Natural killer cell treated with Interleukin-12 subunit alpha and Interleukin-12 subunit beta and Interleukin-15 and Interleukin-18, amount 100 ng/mL, for 72 hours (primary cell): Measurements from ENCODE around the gene PCGF1. TPM values are rescaled to one million over a fixed set of nuclear protein-coding genes. Genes with fewer than 3 reads are reported as not detected.
"Not testable (repeated sequence)": the region's sequence is repeated elsewhere in the genome, so short reads cannot be mapped to it uniquely, and the experiment has no call there.

ENCODE experiments used
- ATAC-seq, 2 donors: fragments of 150-1000 bp; cut with Tn5 transposase in 1 of 2; sonication (Bioruptor Pico), chemical (Tn5 transposase) in 1 of 2; 2 replicates each; pipeline ENCODE4 v1.10.0; 2021
- DNase-seq: peaks from one replicate; pipeline ENCODE4 v3.0.0; 2022; ENCODE audit warnings: low spot score
- H3K27ac Mint-ChIP-seq, 2 donors: 1 replicate in 1 of 2; 2 replicates in 1 of 2; pipeline ENCODE4 v1.8.0; 2022; ENCODE audit warnings: mixed read lengths in 2 of 2, mild to moderate bottlenecking in 1 of 2, moderate library complexity in 1 of 2
- H3K27me3 Mint-ChIP-seq, 2 donors: 1 replicate in 1 of 2; 2 replicates in 1 of 2; pipeline ENCODE4 v1.8.0; 2022; ENCODE audit warnings: mixed read lengths in 2 of 2
- H3K36me3 Mint-ChIP-seq: one replicate; pipeline ENCODE4 v1.8.0; 2022; ENCODE audit warnings: mixed read lengths
- H3K4me1 Mint-ChIP-seq, 2 donors: 1 replicate in 1 of 2; 2 replicates in 1 of 2; pipeline ENCODE4 v1.8.0; 2022; ENCODE audit warnings: low read depth in 2 of 2, mixed read lengths in 2 of 2, mild to moderate bottlenecking in 1 of 2
- H3K4me3 Mint-ChIP-seq: one replicate; pipeline ENCODE4 v1.8.0; 2022; ENCODE audit warnings: mixed read lengths
- H3K9me3 Mint-ChIP-seq: 2 replicates; pipeline ENCODE4 v1.8.0; 2022; ENCODE audit warnings: mixed read lengths
- total RNA-seq, 2 donors: library from RNA; stranded (reverse); gene quantifications; one replicate each; pipeline ENCODE4 v1.2.3, GENCODE V29; 2022

Gene PCGF1
- total RNA-seq, 2 donors from 2014 or later = 31.3 to 41.3 TPM

GRCh38 chr2:74495440-74495839 lies 12.1 kb downstream of the PCGF1 start:
- no peak for ATAC-seq
- no peaks in the 10 kb centered on the region for H3K27me3 Mint-ChIP-seq

GRCh38 chr2:74493546-74493945 lies 13.9 kb downstream of the PCGF1 start:
- Mint-ChIP-seq H3K4me1 (peaks cover 13 to 17% of the 10 kb centered on the region in 2 donors), H3K27ac (peak overlapping the region in 1 of 2 donors; percentile 47), H3K4me3 (no peak overlapping the region), H3K9me3 (no peaks in the 10 kb centered on the region), H3K27me3 (no peaks in the 10 kb centered on the region), H3K36me3 (peaks cover 20% of the 10 kb centered on the region)
- DNase-seq (no peak), ATAC-seq (no peak)

More at GRCh38 chr2:74495440-74495839, 12.1 kb downstream of the PCGF1 start:
- H3K36me3 Mint-ChIP-seq = peaks cover 18% of the 10 kb centered on the region
- H3K4me3 Mint-ChIP-seq = no peak overlapping the region
- no peaks in the 10 kb centered on the region for H3K9me3 Mint-ChIP-seq
- H3K27ac Mint-ChIP-seq = no peak overlapping the region
- H3K4me1 Mint-ChIP-seq = peaks cover 13 to 20% of the 10 kb centered on the region in 2 donors
- DNase-seq = no peak

GRCh38 chr2:74491648-74492544 lies 15.6 kb downstream of the PCGF1 start:
- H3K36me3 Mint-ChIP-seq = peaks cover 22% of the 10 kb centered on the region
- ATAC-seq (no peak), DNase-seq (peak; percentile 44)
- no peaks in the 10 kb centered on the region for H3K9me3 Mint-ChIP-seq
- no peak overlapping the region for H3K27ac Mint-ChIP-seq
- H3K4me3 Mint-ChIP-seq = no peak overlapping the region
- no peaks in the 10 kb centered on the region for H3K27me3 Mint-ChIP-seq
- peaks cover 6% of the 10 kb centered on the region in 2 donors for H3K4me1 Mint-ChIP-seq

- Mint-ChIP-seq H3K27ac (no peak overlapping the region), H3K4me3 (no peak overlapping the region), H3K27me3 (no peaks in the 10 kb centered on the region), H3K36me3 (peaks cover 31% of the 10 kb centered on the region), H3K9me3 (no peaks in the 10 kb centered on the region), H3K4me1 (peaks cover 6 to 9% of the 10 kb centered on the region in 2 donors)
- DNase-seq (no peak), ATAC-seq (no peak)
Measured at GRCh38 chr2:74489906-74490305, 17.6 kb downstream of the PCGF1 start.

GRCh38 chr2:74488643-74489481 lies 18.6 kb downstream of the PCGF1 start:
- ATAC-seq (no peak), DNase-seq (peak; percentile 35)
- Mint-ChIP-seq H3K4me3 (no peak overlapping the region), H3K9me3 (no peaks in the 10 kb centered on the region), H3K27ac (no peak overlapping the region), H3K4me1 (peaks cover 6 to 9% of the 10 kb centered on the region in 2 donors), H3K27me3 (no peaks in the 10 kb centered on the region), H3K36me3 (peaks cover 27% of the 10 kb centered on the region)

GRCh38 chr2:74486141-74486540 lies 21.4 kb downstream of the PCGF1 start:
- H3K27ac Mint-ChIP-seq = no peak overlapping the region
- H3K27me3 Mint-ChIP-seq = no peaks in the 10 kb centered on the region
- no peak overlapping the region for H3K4me3 Mint-ChIP-seq
- H3K9me3 Mint-ChIP-seq = no peaks in the 10 kb centered on the region
- DNase-seq = no peak
- H3K4me1 Mint-ChIP-seq = peaks cover 15 to 16% of the 10 kb centered on the region in 2 donors
- peaks cover 20% of the 10 kb centered on the region for H3K36me3 Mint-ChIP-seq
- no peak for ATAC-seq

- H3K27me3 Mint-ChIP-seq, H3K9me3 Mint-ChIP-seq, DNase-seq, ATAC-seq: not testable (repeated sequence)
- Mint-ChIP-seq H3K4me1 (peaks cover 21 to 27% of the 10 kb centered on the region in 2 donors), H3K4me3 (peak overlapping the region; percentile 98), H3K27ac (peak overlapping the region; percentile 90 to 93), H3K36me3 (peaks cover 10% of the 10 kb centered on the region)
Measured at GRCh38 chr2:74483675-74484164, 23.8 kb downstream of the PCGF1 start.

- peak; percentile 95 for DNase-seq
- H3K36me3 Mint-ChIP-seq = peaks cover 10% of the 10 kb centered on the region
- H3K4me3 Mint-ChIP-seq = peak within 1 kb of the TSS; percentile 98
- ATAC-seq = peak; percentile 96 to 97
- peak within 1 kb of the TSS; percentile 90 to 93 for H3K27ac Mint-ChIP-seq
- H3K27me3 Mint-ChIP-seq = no peaks in the 10 kb centered on the region
- H3K4me1 Mint-ChIP-seq = peaks cover 21 to 27% of the 10 kb centered on the region in 2 donors
- H3K9me3 Mint-ChIP-seq = no peaks in the 10 kb centered on the region
Measured at GRCh38 chr2:74482801-74483674, 24.5 kb downstream of the PCGF1 start, which contains the start of the genes CCDC142 and TTC31. CCDC142 (minus strand) TSS chr2:74482998; CDS start chr2:74482837, 161 bp downstream. TTC31 (plus strand) TSS chr2:74483081; CDS start chr2:74483096, 15 bp downstream.

GRCh38 chr2:74481961-74482800 lies 25.3 kb downstream of the PCGF1 start:
- Mint-ChIP-seq H3K4me1 (peaks cover 25 to 32% of the 10 kb centered on the region in 2 donors), H3K27ac (peak overlapping the region; percentile 90 to 93), H3K27me3 (no peaks in the 10 kb centered on the region), H3K4me3 (peak overlapping the region; percentile 98), H3K9me3 (no peaks in the 10 kb centered on the region), H3K36me3 (peaks cover 10% of the 10 kb centered on the region)
- DNase-seq (peak; percentile 77), ATAC-seq (peak; percentile 75 to 76)

GRCh38 chr2:74481431-74481830 lies 26.1 kb downstream of the PCGF1 start:
- peaks cover 4% of the 10 kb centered on the region for H3K36me3 Mint-ChIP-seq
- peak; percentile 44 for DNase-seq
- no peaks in the 10 kb centered on the region for H3K9me3 Mint-ChIP-seq
- ATAC-seq = no peak
- peak overlapping the region; percentile 58 to 90 for H3K27ac Mint-ChIP-seq
- peak overlapping the region; percentile 98 for H3K4me3 Mint-ChIP-seq
- H3K27me3 Mint-ChIP-seq = no peaks in the 10 kb centered on the region
- H3K4me1 Mint-ChIP-seq = peaks cover 25 to 37% of the 10 kb centered on the region in 2 donors

GRCh38 chr2:74474899-74475298 lies 32.6 kb downstream of the PCGF1 start:
- ATAC-seq = no peak
- no peak overlapping the region for H3K4me3 Mint-ChIP-seq
- DNase-seq = no peak
- H3K9me3 Mint-ChIP-seq = no peaks in the 10 kb centered on the region
- no peaks in the 10 kb centered on the region for H3K27me3 Mint-ChIP-seq
- H3K27ac Mint-ChIP-seq = peak overlapping the region in 1 of 2 donors; percentile 35
- H3K36me3 Mint-ChIP-seq = peaks cover 13% of the 10 kb centered on the region
- peaks cover 32 to 45% of the 10 kb centered on the region in 2 donors for H3K4me1 Mint-ChIP-seq

GRCh38 chr2:74474481-74474880 lies 33.0 kb downstream of the PCGF1 start:
- DNase-seq = no peak
- Mint-ChIP-seq H3K27me3 (no peaks in the 10 kb centered on the region), H3K9me3 (no peaks in the 10 kb centered on the region), H3K27ac (peak overlapping the region in 1 of 2 donors; percentile 35), H3K36me3 (peaks cover 13% of the 10 kb centered on the region), H3K4me3 (no peak overlapping the region), H3K4me1 (peaks cover 31 to 46% of the 10 kb centered on the region in 2 donors)
- ATAC-seq = no peak
